ENCODE data around the gene PLD4.
"Not testable (repeated sequence)": the region's sequence is repeated elsewhere in the genome, so short reads cannot be mapped to it uniquely, and the experiment has no call there.

Gene PLD4

DNA sequence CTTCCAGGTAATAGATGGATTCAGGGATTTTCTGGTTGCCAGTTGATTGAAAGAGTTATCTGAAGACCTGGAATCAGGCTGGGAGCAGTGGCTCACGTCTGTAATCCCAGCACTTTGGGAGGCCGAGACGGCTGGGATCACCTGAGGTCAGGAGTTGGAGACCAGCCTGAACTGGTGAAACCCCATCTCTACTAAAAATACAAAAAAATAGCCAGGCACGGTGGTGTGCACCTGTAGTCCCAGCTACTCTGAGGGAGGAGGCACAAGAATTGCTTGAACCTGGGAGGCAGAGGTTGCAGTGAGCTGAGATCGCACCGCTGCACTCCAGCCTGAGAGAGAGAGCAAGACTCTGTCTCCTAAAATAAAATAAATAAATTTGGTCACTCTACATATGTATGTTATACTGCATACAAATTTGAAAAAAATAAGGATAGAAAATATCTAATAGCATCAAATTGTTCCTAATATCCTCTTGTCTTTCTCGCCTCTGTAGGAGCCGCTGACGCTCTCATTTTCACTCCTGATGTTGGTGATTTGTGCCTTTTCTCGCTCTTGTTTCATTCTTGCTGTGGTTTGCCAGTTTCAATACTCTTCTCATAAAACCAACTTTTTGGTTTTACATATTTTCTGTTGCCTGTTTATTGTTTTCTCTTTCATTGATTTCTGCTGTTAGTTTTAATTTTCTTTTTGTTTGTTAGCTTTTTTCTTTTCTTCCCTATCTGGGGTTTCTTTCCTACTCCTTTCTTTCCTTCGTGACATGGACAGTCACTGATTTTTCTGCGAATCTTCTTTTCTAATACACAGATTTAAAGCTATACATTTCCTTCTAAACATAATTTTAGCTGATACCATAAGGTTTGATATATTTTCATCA, 23.8 kb upstream of the PLD4 start:
- no peak for TF ChIP-seq CTCF (IDR thresholded peaks at IDR 0.05; ENCODE audit: control extremely low read depth, extremely low read depth, low read depth, missing control alignments)
- POLR2A ChIA-PET = no interaction called here
- DNase-seq (ENCODE audit: extremely low spot score) = no peak
- CTCF ChIA-PET = interaction anchor here (1.1 to 1.8 kb wide), 4 partner anchors 20 to 145 kb away, joined by 3 to 5 read pairs (median 4); no protein-coding TSS in a partner anchor

DNA sequence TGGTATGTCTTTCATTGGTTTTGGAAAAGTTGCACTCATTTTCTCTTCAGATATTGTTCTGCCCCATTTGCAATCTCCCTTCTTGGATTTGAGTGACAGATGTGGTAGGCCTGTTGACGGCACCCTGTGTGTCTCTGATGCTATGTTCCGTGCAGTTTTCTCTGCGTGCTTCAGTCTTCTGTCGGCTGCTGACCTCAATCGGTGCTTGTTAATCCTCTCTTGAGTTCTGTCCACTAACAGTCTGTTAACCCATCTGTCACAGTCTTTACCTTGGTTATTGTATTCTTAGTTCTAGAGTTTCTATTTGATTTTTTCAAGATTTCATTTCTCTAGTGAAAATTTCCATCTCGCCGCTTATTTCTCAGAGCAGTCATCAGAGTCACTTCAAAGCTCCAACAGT, 20.7 kb upstream of the PLD4 start:
- ChIA-PET CTCF (no interaction called here), POLR2A (no interaction called here)
- no peak for DNase-seq (ENCODE audit: extremely low spot score)
- no peak for TF ChIP-seq CTCF (IDR thresholded peaks at IDR 0.05; ENCODE audit: control extremely low read depth, extremely low read depth, low read depth, missing control alignments)

DNA sequence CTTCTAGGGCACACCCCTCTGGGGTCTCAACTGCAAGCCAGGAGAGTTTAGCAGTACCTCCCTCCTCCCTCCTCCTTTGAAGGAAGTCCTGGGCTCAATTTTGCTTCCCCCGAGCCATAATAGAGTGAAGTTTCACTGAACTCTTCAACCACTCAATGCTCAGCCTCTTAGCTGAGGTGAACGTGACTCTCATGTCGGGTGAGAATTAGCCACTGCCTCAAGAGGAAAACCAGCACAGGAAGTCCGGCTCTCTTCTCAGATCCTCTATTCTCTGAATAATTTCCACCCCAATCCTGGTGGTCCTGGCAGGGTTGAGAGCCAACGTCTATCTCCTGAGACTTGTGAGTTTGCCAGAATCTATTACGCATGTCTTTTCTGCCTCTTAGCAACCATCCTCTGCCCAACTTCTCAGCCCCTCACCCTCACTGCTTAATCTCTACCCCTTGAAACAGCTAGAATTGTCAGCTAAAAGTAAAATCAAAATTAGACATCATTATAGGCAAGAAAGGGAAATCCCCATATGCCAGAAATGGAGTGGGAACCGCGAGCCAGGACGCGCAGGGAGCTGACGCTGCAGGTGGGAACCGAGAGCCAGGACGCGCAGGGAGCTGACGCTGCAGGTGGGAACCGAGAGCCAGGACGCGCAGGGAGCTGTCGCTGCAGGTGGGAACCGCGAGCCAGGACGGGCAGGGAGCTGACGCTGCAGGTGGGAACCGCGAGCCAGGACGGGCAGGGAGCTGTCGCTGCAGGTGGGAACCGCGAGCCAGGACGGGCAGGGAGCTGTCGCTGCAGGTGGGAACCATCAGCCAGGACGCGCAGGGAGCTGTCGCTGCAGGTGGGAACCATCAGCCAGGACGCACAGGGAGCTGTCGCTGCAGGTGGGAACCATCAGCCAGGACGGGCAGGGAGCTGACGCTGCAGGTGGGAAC, 19.8 kb upstream of the PLD4 start:
- CTCF ChIA-PET = interaction anchor here (1.3 kb wide), 1 partner anchor 9 kb away, joined by 3 read pairs; no protein-coding TSS in a partner anchor
- POLR2A ChIA-PET = not testable (repeated sequence)

GRCh38 chr14:104905579-104905933, 19.1 kb upstream of the PLD4 start:
- DNase-seq (ENCODE audit: extremely low spot score); POLR2A ChIA-PET: not testable (repeated sequence)
- CTCF ChIA-PET = interaction anchor here (1.3 kb wide), 1 partner anchor 10 kb away, joined by 3 read pairs; no protein-coding TSS in a partner anchor

More for the DNA sequence above, 19.8 kb upstream of the PLD4 start:
- not testable (repeated sequence) for DNase-seq (ENCODE audit: extremely low spot score)

DNA sequence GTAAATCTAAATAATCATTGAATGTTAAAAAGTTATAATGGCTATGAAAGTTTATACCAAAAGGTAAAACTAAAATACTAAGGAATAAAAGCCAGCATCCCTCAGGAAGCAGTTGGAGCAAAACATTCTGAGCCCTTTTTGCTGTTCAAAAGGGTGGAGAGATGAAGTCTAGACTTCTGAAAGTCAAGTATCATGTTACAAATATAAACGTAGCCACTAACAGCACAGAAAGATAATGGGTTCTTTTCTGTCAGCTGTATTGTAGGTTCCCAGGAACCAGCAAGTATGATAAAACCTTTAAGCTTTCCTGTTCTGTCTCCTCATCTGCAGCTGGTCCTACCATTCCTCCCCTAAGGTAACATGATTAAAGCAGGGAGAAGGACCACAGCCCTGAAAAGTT, 16.4 kb upstream of the PLD4 start:
- POLR2A ChIA-PET = no interaction called here
- CTCF ChIA-PET = interaction anchor here (1.0 to 1.7 kb wide), 3 partner anchors 10 to 27 kb away, joined by 3 to 6 read pairs (median 4); no protein-coding TSS in a partner anchor
- DNase-seq (ENCODE audit: extremely low spot score) = no peak
- no peak for TF ChIP-seq CTCF (IDR thresholded peaks at IDR 0.05; ENCODE audit: control extremely low read depth, extremely low read depth, low read depth, missing control alignments)

DNA sequence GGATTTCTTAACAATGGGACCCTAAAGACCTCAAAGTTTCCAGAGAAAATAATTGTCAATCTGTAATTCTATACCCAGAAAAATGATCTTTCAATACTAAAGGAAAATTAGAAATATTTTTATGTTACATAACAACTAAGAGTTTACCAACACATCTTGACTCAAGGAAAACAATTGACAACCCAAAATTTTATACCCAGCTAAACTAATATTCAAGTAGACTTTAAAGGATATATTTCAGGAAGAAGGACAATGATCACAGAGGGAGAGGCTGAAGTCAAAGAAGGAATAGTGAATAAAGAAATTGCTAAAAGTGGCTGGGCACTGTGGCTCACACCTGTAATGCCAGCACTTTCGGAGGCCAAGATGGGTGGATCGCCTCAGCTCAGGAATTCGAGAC, 12.6 kb upstream of the PLD4 start:
- ChIA-PET CTCF (no interaction called here), POLR2A (no interaction called here)
- no peak for DNase-seq (ENCODE audit: extremely low spot score)
- no peak for TF ChIP-seq CTCF (IDR thresholded peaks at IDR 0.05; ENCODE audit: control extremely low read depth, extremely low read depth, low read depth, missing control alignments)

GRCh38 chr14:104913435-104913834, 11.2 kb upstream of the PLD4 start:
- ChIA-PET POLR2A (no interaction called here), CTCF (interaction anchor here (1.5 kb wide), 1 partner anchor 20 kb away, joined by 3 read pairs; no protein-coding TSS in a partner anchor)
- no peak for TF ChIP-seq CTCF (IDR thresholded peaks at IDR 0.05; ENCODE audit: control extremely low read depth, extremely low read depth, low read depth, missing control alignments)
- no peak for DNase-seq (ENCODE audit: extremely low spot score)
